OCI-LY1 (cell line): Measurements from ENCODE around the gene TLE7.

Experiments
- H2AFZ ChIP-seq: fragments of 200-600 bp; sonication (generic), shearing (Covaris generic); 2 replicates; pipeline ENCODE4 v1.6.0; 2014; ENCODE audit warnings: antibody characterized with exemption, mild to moderate bottlenecking, low read length
- H3F3A ChIP-seq: fragments of 200-600 bp; sonication (generic), shearing (Covaris generic); 2 replicates; pipeline ENCODE4 v1.6.0; 2014; ENCODE audit warnings: mild to moderate bottlenecking, antibody characterized with exemption, low read length, moderate library complexity; ENCODE audit not compliant: insufficient read depth
- H3K27ac ChIP-seq: fragments of 200-600 bp; sonication (generic); 2 replicates; pipeline ENCODE4 v1.5.1; 2014; ENCODE audit warnings: low read length, mixed run types, mild to moderate bottlenecking, low read depth; ENCODE audit not compliant: poor library complexity, severe bottlenecking
- H3K27me3 ChIP-seq: fragments of 200-600 bp; sonication (generic); 2 replicates; pipeline ENCODE4 v1.6.0; 2014; ENCODE audit warnings: antibody characterized with exemption, mild to moderate bottlenecking, low read length, moderate library complexity; ENCODE audit not compliant: insufficient read depth
- H3K36me3 ChIP-seq: fragments of 200-600 bp; sonication (generic); 2 replicates; pipeline ENCODE4 v1.6.1; 2014; ENCODE audit warnings: mild to moderate bottlenecking, antibody characterized with exemption, low read length, moderate library complexity, mixed read lengths; ENCODE audit not compliant: insufficient read depth
- H3K4me1 ChIP-seq: fragments of 200-600 bp; sonication (generic); 2 replicates; pipeline ENCODE4 v1.5.1; 2014; ENCODE audit warnings: mild to moderate bottlenecking, low read length, moderate library complexity; ENCODE audit not compliant: insufficient read depth, severe bottlenecking
- H3K4me2 ChIP-seq: fragments of 200-600 bp; sonication (generic), shearing (Covaris generic); 2 replicates; pipeline ENCODE4 v1.6.1; 2014; ENCODE audit warnings: low read length
- H3K4me3 ChIP-seq: fragments of 200-600 bp; sonication (generic); 2 replicates; pipeline ENCODE4 v1.5.1; 2014; ENCODE audit warnings: low read length, low read depth, mild to moderate bottlenecking, mixed read lengths; ENCODE audit not compliant: poor library complexity, severe bottlenecking
- H3K79me2 ChIP-seq: fragments of 200-600 bp; shearing (Covaris generic); 2 replicates; pipeline ENCODE4 v1.6.1; 2016; ENCODE audit warnings: mixed run types, low read length, mixed read lengths; ENCODE audit not compliant: insufficient read depth
- H3K9ac ChIP-seq: fragments of 200-600 bp; sonication (generic), shearing (Covaris generic); 2 replicates; pipeline ENCODE4 v1.6.1; 2014; ENCODE audit warnings: mild to moderate bottlenecking, low read length, mixed read lengths
- H3K9me2 ChIP-seq: fragments of 200-600 bp; sonication (generic), shearing (Covaris generic); 2 replicates; pipeline ENCODE4 v1.6.1; 2014; ENCODE audit warnings: low read depth, mild to moderate bottlenecking, low read length, mixed read lengths
- H3K9me3 ChIP-seq: fragments of 200-600 bp; shearing (Covaris generic); 2 replicates; pipeline ENCODE4 v1.6.1; 2014; ENCODE audit warnings: low read length, mixed read lengths
- H4K20me1 ChIP-seq: fragments of 200-600 bp; sonication (generic), shearing (Covaris generic); 2 replicates; pipeline ENCODE4 v1.6.0; 2016; ENCODE audit warnings: mild to moderate bottlenecking, low read length; ENCODE audit not compliant: insufficient read depth
- EZH2 ChIP-seq: fragments of 200-600 bp; sonication (generic), shearing (Covaris generic); IDR thresholded peaks from 2 replicates; pipeline ENCODE4 v1.8.0; 2017; ENCODE audit warnings: borderline replicate concordance, mixed run types, mild to moderate bottlenecking, antibody characterized with exemption, low read length, moderate library complexity, mixed read lengths
- TF ChIP-seq, protein P1 (sequence below): fragments of 200-600 bp; sonication (generic), shearing (Covaris generic); IDR thresholded peaks from 2 replicates; pipeline ENCODE4 v1.5.1; 2017; ENCODE audit warnings: mild to moderate bottlenecking, antibody characterized with exemption, low read length, moderate library complexity, mixed read lengths

TLE7 gene

DNA sequence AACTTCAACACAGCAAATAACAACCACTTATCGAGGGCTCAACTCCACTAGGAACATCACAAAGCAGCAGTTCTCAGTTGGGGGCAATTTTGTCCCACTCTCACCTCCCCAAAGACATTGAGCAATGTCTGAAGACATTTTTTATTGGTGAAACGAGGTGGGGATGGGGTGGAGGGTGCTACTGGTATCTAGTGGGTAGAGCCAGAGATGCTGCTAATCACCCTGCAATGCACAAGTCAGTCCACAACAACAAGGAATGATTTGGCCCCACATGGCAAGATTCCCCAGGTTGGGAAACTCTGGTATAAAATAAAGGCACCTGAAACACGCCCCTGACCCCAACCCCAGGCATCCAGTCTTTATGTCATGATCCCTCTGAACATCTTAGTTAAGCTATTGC, 33.3 kb downstream of the TLE7 start:
- TF ChIP-seq, protein P1, sequence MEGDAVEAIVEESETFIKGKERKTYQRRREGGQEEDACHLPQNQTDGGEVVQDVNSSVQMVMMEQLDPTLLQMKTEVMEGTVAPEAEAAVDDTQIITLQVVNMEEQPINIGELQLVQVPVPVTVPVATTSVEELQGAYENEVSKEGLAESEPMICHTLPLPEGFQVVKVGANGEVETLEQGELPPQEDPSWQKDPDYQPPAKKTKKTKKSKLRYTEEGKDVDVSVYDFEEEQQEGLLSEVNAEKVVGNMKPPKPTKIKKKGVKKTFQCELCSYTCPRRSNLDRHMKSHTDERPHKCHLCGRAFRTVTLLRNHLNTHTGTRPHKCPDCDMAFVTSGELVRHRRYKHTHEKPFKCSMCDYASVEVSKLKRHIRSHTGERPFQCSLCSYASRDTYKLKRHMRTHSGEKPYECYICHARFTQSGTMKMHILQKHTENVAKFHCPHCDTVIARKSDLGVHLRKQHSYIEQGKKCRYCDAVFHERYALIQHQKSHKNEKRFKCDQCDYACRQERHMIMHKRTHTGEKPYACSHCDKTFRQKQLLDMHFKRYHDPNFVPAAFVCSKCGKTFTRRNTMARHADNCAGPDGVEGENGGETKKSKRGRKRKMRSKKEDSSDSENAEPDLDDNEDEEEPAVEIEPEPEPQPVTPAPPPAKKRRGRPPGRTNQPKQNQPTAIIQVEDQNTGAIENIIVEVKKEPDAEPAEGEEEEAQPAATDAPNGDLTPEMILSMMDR = no peak
- no peak for TF ChIP-seq EZH2
- no peaks in the 10 kb centered on the region for H4K20me1 ChIP-seq
- H3K79me2 ChIP-seq = no peaks in the 10 kb centered on the region
- no peak overlapping the region for H2AFZ ChIP-seq
- no peaks in the 10 kb centered on the region; the same call in 1 of the 2 replicates for H3K27me3 ChIP-seq
- no peaks in the 10 kb centered on the region for H3K4me1 ChIP-seq
- H3K9ac ChIP-seq = no peak overlapping the region
- no peaks in the 10 kb centered on the region for H3K9me3 ChIP-seq
- H3F3A ChIP-seq = no peaks in the 10 kb centered on the region
- H3K4me3 ChIP-seq = no peak overlapping the region
- H3K9me2 ChIP-seq = no peaks in the 10 kb centered on the region
- H3K27ac ChIP-seq = no peak overlapping the region
- H3K4me2 ChIP-seq = no peak overlapping the region
- H3K36me3 ChIP-seq = no peaks in the 10 kb centered on the region

DNA sequence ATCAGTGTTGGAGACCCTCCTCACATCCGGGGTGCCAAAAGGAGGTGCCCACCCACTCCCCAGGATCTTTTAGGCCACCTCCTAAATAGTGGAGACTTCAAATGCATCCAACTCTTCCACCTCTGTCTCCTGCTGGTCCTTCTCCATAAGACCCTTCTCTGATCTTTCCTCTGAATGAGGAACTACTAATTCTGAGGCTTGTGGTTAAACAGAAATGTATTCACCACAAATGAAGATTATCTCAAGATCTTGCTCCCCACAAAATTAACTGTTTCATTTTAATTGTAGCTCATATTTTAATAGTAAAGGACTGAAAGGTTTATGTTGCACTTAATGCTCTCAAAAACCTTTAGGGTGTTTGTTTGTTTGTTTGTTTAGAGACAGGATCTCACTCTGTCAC, 34.1 kb downstream of the TLE7 start:
- H3K4me3 ChIP-seq = no peak overlapping the region
- H4K20me1 ChIP-seq = no peaks in the 10 kb centered on the region
- no peak overlapping the region for H3K4me2 ChIP-seq
- H3F3A ChIP-seq = no peaks in the 10 kb centered on the region
- no peak overlapping the region for H3K27ac ChIP-seq
- H3K79me2 ChIP-seq = no peaks in the 10 kb centered on the region
- no peaks in the 10 kb centered on the region for H3K4me1 ChIP-seq
- no peaks in the 10 kb centered on the region; the same call in 1 of the 2 replicates for H3K27me3 ChIP-seq
- no peaks in the 10 kb centered on the region for H3K36me3 ChIP-seq
- TF ChIP-seq EZH2 = no peak
- TF ChIP-seq, protein P1 = no peak
- no peaks in the 10 kb centered on the region for H3K9me3 ChIP-seq
- no peaks in the 10 kb centered on the region for H3K9me2 ChIP-seq
- no peak overlapping the region for H2AFZ ChIP-seq
- H3K9ac ChIP-seq = no peak overlapping the region

DNA sequence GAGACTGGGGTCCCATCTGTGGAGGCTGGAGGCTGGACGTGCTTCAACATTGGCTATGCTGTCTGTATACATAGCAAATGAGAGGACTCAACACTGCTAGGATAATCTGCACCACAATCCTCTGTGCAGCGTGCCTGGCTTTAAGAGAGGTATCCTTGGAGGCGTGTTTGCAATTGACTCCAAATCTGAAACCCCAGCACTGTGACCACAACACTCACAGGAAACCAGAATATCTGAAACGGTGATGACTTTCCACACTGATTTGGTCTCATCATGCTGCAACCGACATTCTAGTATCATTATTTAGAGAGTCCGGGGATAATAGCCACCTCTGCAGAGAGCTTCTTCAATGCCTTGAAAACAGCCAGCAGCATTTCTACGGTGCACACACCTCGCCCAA, 35.1 kb downstream of the TLE7 start:
- Histone ChIP-seq H3K4me3 (no peak overlapping the region), H3K9ac (no peak overlapping the region), H3K27me3 (no peaks in the 10 kb centered on the region; the same call in 1 of the 2 replicates), H3F3A (no peaks in the 10 kb centered on the region), H3K4me1 (no peaks in the 10 kb centered on the region), H3K79me2 (no peaks in the 10 kb centered on the region), H3K4me2 (no peak overlapping the region), H3K9me2 (no peaks in the 10 kb centered on the region), H3K36me3 (no peaks in the 10 kb centered on the region), H3K9me3 (no peaks in the 10 kb centered on the region), H3K27ac (no peak overlapping the region), H4K20me1 (no peaks in the 10 kb centered on the region), H2AFZ (no peak overlapping the region)
- no peak for TF ChIP-seq EZH2
- TF ChIP-seq, protein P1 = no peak
